NB4 (cell line): ENCODE data around the gene NTHL1.

Experiments
- DNase-seq: peaks from one replicate; pipeline ENCODE4 v3.0.0; 2010; ENCODE audit warnings: low read depth
- H3K4me3 ChIP-seq: one replicate; pipeline ENCODE4 v1.5.1; 2011; ENCODE audit warnings: mild to moderate bottlenecking, low read depth, low read length, moderate library complexity
- CTCF ChIP-seq: IDR thresholded peaks from one replicate; pipeline ENCODE4 v1.5.1; 2012; ENCODE audit warnings: low read depth, low read length
- MAX ChIP-seq: IDR thresholded peaks from 2 replicates; pipeline ENCODE4 v1.6.1; 2011; ENCODE audit warnings: low read depth, low read length
- MYC ChIP-seq: IDR thresholded peaks from 2 replicates; pipeline ENCODE4 v1.6.1; 2011; ENCODE audit warnings: low read depth, low read length
- POLR2A ChIP-seq: IDR thresholded peaks from 2 replicates; pipeline ENCODE4 v1.6.1; 2011; ENCODE audit warnings: mild to moderate bottlenecking; ENCODE audit not compliant: insufficient read length; ENCODE audit errors: extremely low read depth

Gene NTHL1

GRCh38 chr16:2008009-2008526 is 39.6 kb downstream of the NTHL1 start:
- H3K4me3 ChIP-seq: peak overlapping the region; percentile 86
- peak; percentile 86 for DNase-seq
- TF ChIP-seq POLR2A (no peak), MYC (peak; percentile 7; the same call in 1 of the 2 replicates), MAX (peak; percentile 55)

GRCh38 chr16:2007081-2007836 is 40.4 kb downstream of the NTHL1 start:
- no peak for DNase-seq
- peak overlapping the region; percentile 86 for H3K4me3 ChIP-seq

GRCh38 chr16:2006317-2006716 is 41.3 kb downstream of the NTHL1 start:
- TF ChIP-seq MYC: no peak
- no peak for TF ChIP-seq MAX
- no peak for TF ChIP-seq POLR2A
- TF ChIP-seq CTCF: no peak
- H3K4me3 ChIP-seq: no peak overlapping the region
- no peak for DNase-seq

More at GRCh38 chr16:2007081-2007836, 40.4 kb downstream of the NTHL1 start:
- no peak for TF ChIP-seq CTCF
- no peak for TF ChIP-seq MAX

GRCh38 chr16:2005646-2006045 is 42.0 kb downstream of the NTHL1 start:
- no peak for DNase-seq
- TF ChIP-seq MAX (no peak), POLR2A (no peak), MYC (no peak), CTCF (no peak)
- H3K4me3 ChIP-seq: no peak overlapping the region

GRCh38 chr16:2004795-2005517 is 42.7 kb downstream of the NTHL1 start:
- DNase-seq: no peak
- H3K4me3 ChIP-seq: no peak overlapping the region
- no peak for TF ChIP-seq CTCF
- TF ChIP-seq MYC: no peak
- no peak for TF ChIP-seq MAX
- TF ChIP-seq POLR2A: no peak
